OCI-LY1 (cell line): ENCODE data around the gene PRKCH.

Experiments used
- CTCF ChIP-seq: fragments of 200-600 bp; sonication (generic), shearing (Covaris generic); IDR thresholded peaks from 2 replicates; pipeline ENCODE4 v1.5.1; 2017; ENCODE audit warnings: mild to moderate bottlenecking, antibody characterized with exemption, low read length, moderate library complexity, mixed read lengths
- EZH2 ChIP-seq: fragments of 200-600 bp; sonication (generic), shearing (Covaris generic); IDR thresholded peaks from 2 replicates; pipeline ENCODE4 v1.8.0; 2017; ENCODE audit warnings: borderline replicate concordance, mixed run types, mild to moderate bottlenecking, antibody characterized with exemption, low read length, moderate library complexity, mixed read lengths

- no peak for TF ChIP-seq EZH2
- TF ChIP-seq CTCF, result no peak
Observed at GRCh38 chr14:61586544-61587055, 265.2 kb downstream of the PRKCH start.
